ENCODE results near the gene RAB1B. TPM values are rescaled to one million over a fixed set of nuclear protein-coding genes. Genes with fewer than 3 reads are reported as not detected.

RAB1B gene
- total and polyA plus RNA-seq, 3 donors from 2014 or later = 63.2 to 180 (median 107) TPM

GRCh38 chr11:66281001-66281400 lies 12.6 kb downstream of the RAB1B start:
- no peak for DNase-seq

GRCh38 chr11:66281776-66282467 lies 13.5 kb downstream of the RAB1B start:
- WGBS, 2 donors = 18 to 27% methylated on average over 13 to 20 of the region's 20 CpGs
- Histone ChIP-seq H3K4me1 (no peaks in the 10 kb centered on the region), H3K27me3 (no peaks in the 10 kb centered on the region), H3K27ac (no peak overlapping the region), H3K36me3 (ENCODE audit: low read depth, missing control alignments) (no peaks in the 10 kb centered on the region), H3K4me3 (no peak overlapping the region), H3K9me3 (no peaks in the 10 kb centered on the region)
- TF ChIP-seq POLR2A (IDR thresholded peaks at IDR 0.05) = no peak
- no peak for TF ChIP-seq CTCF (IDR thresholded peaks at IDR 0.05)
- intact Hi-C loops (cut with DNase I; ENCODE audit: low total_unique reads) = no loop called here
- no peak for DNase-seq

More at GRCh38 chr11:66281001-66281400, 12.6 kb downstream of the RAB1B start:
- Histone ChIP-seq H3K4me3 (no peak overlapping the region), H3K27ac (no peak overlapping the region), H3K4me1 (no peaks in the 10 kb centered on the region), H3K27me3 (no peaks in the 10 kb centered on the region), H3K9me3 (no peaks in the 10 kb centered on the region), H3K36me3 (ENCODE audit: low read depth, missing control alignments) (no peaks in the 10 kb centered on the region)
- intact Hi-C loops (cut with DNase I; ENCODE audit: low total_unique reads) = no loop called here
- no peak for TF ChIP-seq CTCF (IDR thresholded peaks at IDR 0.05)
- no peak for TF ChIP-seq POLR2A (IDR thresholded peaks at IDR 0.05)
- 85 to 90% methylated on average over 6 of the region's 6 CpGs for WGBS, 2 donors

- no peaks in the 10 kb centered on the region for H3K9me3 ChIP-seq
- H3K27ac ChIP-seq = no peak overlapping the region
- H3K4me1 ChIP-seq = peaks cover 5% of the 10 kb centered on the region
- H3K27me3 ChIP-seq = no peaks in the 10 kb centered on the region
- no peaks in the 10 kb centered on the region for H3K36me3 ChIP-seq (ENCODE audit: low read depth, missing control alignments)
- peak; percentile 99 for DNase-seq
- no peak overlapping the region for H3K4me3 ChIP-seq
- intact Hi-C loops (cut with DNase I; ENCODE audit: low total_unique reads) = no loop called here
- 13 to 38% methylated on average over 10 to 35 of the region's 35 CpGs for WGBS, 2 donors
- TF ChIP-seq POLR2A (IDR thresholded peaks at IDR 0.05) (no peak), CTCF (IDR thresholded peaks at IDR 0.05) (peak; percentile 99 to 100 (median 100))
Observed at GRCh38 chr11:66282468-66283455, 14.3 kb downstream of the RAB1B start.

- Histone ChIP-seq H3K9me3 (no peaks in the 10 kb centered on the region), H3K36me3 (ENCODE audit: low read depth, missing control alignments) (no peaks in the 10 kb centered on the region), H3K27ac (no peak overlapping the region), H3K4me3 (no peak overlapping the region), H3K4me1 (peaks cover 11% of the 10 kb centered on the region), H3K27me3 (no peaks in the 10 kb centered on the region)
- DNase-seq = no peak
- WGBS, 2 donors = 78 to 87% methylated on average over 9 to 13 of the region's 14 CpGs
- TF ChIP-seq POLR2A (IDR thresholded peaks at IDR 0.05) (no peak), CTCF (IDR thresholded peaks at IDR 0.05) (no peak)
- intact Hi-C loops (cut with DNase I; ENCODE audit: low total_unique reads) = no loop called here
Observed at GRCh38 chr11:66283461-66284105, 15.1 kb downstream of the RAB1B start.
